Stimulated activated CD4-positive, alpha-beta T cell treated with anti-CD3 and anti-CD28 coated beads, Interleukin-4, amount 100 ng/mL, for 1 hour (primary cell): ENCODE results near the gene MSH6.
A peak's percentile ranks its signal among the peaks of the same experiment; 100 is the strongest.

Experiments used
- DNase-seq: peaks from one replicate; pipeline ENCODE4 v3.0.0-alpha.2; 2020

Gene MSH6

GRCh38 chr2:47783486-47784351 is 774 bp downstream of the MSH6 start:
- peak; percentile 67 for DNase-seq

GRCh38 chr2:47784352-47784851 is 1.5 kb downstream of the MSH6 start:
- DNase-seq = no peak

DNA sequence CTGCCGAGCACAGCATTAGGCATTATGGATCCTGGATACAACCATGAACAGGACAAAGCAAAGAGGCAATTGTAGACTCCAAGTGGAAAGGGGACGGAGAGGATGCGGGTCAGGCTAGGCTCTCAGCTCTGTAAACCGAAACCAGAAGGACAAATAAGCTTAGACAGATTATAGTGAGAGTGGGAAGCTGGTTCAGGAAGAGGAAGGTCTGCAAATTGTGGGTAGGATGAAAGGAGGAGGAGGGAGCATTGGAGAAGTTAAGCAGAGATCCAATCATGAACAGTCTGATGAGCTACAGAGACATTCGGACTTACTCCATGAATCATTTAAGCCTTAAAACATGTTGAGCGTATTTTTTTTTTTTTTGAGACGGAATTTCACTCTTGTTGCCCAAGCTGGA is 3.0 kb downstream of the MSH6 start:
- DNase-seq = no peak

GRCh38 chr2:47796090-47796697 is 13.2 kb downstream of the MSH6 start:
- no peak for DNase-seq

DNA sequence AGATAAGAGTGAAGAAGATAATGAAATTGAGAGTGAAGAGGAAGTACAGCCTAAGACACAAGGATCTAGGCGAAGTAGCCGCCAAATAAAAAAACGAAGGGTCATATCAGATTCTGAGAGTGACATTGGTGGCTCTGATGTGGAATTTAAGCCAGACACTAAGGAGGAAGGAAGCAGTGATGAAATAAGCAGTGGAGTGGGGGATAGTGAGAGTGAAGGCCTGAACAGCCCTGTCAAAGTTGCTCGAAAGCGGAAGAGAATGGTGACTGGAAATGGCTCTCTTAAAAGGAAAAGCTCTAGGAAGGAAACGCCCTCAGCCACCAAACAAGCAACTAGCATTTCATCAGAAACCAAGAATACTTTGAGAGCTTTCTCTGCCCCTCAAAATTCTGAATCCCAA is 15.7 kb downstream of the MSH6 start:
- DNase-seq = no peak

DNA sequence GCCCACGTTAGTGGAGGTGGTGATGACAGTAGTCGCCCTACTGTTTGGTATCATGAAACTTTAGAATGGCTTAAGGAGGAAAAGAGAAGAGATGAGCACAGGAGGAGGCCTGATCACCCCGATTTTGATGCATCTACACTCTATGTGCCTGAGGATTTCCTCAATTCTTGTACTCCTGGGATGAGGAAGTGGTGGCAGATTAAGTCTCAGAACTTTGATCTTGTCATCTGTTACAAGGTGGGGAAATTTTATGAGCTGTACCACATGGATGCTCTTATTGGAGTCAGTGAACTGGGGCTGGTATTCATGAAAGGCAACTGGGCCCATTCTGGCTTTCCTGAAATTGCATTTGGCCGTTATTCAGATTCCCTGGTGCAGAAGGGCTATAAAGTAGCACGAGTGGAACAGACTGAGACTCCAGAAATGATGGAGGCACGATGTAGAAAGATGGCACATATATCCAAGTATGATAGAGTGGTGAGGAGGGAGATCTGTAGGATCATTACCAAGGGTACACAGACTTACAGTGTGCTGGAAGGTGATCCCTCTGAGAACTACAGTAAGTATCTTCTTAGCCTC is 16.2 kb downstream of the MSH6 start:
- DNase-seq = no peak

GRCh38 chr2:47801118-47801517 is 18.2 kb downstream of the MSH6 start:
- no peak for DNase-seq

- DNase-seq = no peak
These were observed 20.4 kb downstream of the MSH6 start for GRCh38 chr2:47803363-47803762.

- DNase-seq = no peak
These were observed 20.8 kb downstream of the MSH6 start for GRCh38 chr2:47803770-47804169.

- DNase-seq = no peak
These were observed 22.9 kb downstream of the MSH6 start for GRCh38 chr2:47805850-47806249.

DNA sequence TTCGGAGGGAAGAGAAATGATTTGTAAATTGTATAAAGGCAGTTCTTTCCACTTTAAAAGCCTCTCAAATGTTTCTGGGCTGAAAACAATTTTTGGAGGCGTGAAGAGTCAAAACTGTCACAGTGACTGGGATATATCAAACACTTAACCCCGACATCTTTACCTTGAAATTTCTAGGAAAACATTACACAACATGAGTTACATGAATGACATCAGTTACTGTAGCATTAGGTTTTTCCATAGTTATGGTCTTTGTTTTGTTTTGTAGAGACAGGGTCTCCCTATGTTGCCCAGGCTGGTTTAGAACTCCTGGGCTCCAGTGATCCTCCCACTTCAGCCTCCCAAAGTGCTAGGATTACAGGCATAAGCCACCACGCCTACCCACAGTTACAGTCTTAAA is 25.7 kb downstream of the MSH6 start:
- DNase-seq = no peak

- no peak for DNase-seq
These were observed 27.0 kb downstream of the MSH6 start for GRCh38 chr2:47809903-47810302.

DNA sequence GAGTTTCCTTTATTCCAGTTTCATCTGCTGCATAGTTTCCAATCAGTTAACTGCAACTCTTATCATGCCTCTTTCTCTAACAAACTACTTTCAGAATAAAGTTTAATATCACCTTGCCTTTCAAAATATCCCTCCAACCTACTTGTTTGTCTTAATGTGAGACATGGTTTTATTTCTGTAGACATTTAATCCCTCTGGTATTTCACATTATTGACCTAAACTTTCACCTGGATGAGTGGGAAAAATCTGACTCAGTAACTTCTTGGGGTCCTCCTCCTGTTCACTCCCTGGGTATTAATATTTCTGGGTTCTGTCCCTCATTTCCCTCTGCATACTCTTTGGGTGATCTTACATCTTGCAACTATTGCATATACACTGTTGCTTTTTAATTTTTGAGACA is 27.9 kb downstream of the MSH6 start:
- DNase-seq = no peak

DNA sequence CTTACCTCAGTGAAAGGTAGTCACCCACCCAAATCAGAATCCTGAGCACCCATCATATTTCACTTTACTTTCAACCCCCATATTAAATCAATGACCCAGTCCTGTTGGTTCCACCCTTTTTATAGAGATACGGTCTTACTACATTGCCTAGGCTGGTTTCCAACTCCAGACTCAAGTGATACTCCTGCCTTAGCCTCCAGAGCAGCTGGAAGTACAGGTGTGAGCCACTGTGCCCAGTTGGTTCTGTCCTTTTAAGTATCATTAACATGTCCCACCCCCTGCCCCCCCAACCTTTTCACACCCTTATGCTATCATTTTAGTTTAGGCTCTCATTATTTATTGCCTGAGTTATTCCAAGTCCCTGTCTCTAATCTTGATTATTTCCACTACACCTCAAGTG is 28.7 kb downstream of the MSH6 start:
- no peak for DNase-seq

DNA sequence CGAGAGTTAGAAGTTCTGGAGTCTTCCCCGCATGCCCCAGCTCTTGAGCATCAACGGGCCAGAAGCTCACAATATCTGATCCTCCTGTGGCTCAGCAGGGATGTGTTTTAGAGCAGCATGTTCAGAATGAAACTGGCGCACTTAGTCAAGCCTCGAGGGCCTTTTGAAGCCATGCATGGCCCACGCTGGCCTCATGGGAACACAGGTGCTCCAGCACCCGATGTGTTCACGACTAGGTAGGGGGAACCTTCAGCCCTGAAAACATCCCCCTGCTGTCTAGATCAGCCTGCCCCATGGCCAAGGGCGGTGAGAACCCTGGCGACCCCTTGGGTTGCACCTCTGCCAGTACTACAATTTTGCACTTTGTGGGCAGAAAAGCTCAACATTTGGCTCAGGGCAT is 32.8 kb downstream of the MSH6 start:
- no peak for DNase-seq

- DNase-seq = no peak
These were observed 35.8 kb downstream of the MSH6 start for GRCh38 chr2:47818777-47819176.

- no peak for DNase-seq
These were observed 36.9 kb downstream of the MSH6 start for GRCh38 chr2:47819834-47820233.

DNA sequence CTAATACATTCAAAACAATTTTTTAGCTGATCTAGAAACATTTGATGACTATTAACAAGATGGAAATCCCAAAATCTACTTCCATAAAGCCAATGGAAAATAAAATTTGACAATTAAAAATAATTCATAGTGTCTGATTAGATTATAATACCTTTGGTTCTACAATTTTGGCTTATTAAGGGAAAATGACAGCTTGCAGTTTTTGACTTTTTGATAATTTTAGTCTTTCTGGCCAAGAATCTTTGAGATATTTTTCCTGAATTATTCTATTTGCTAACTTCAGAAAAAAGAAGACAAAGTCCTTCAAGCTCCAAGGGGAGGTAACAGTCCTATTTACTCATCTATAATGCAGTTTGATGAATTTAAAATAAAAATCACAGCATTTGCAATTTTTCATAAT is 39.6 kb downstream of the MSH6 start:
- DNase-seq = no peak

- DNase-seq = no peak
These were observed 50.6 kb downstream of the MSH6 start for GRCh38 chr2:47833516-47833968.

- DNase-seq = no peak
These were observed 55.3 kb downstream of the MSH6 start for GRCh38 chr2:47838249-47838648.

GRCh38 chr2:47838686-47839085 is 55.7 kb downstream of the MSH6 start:
- DNase-seq = no peak

DNA sequence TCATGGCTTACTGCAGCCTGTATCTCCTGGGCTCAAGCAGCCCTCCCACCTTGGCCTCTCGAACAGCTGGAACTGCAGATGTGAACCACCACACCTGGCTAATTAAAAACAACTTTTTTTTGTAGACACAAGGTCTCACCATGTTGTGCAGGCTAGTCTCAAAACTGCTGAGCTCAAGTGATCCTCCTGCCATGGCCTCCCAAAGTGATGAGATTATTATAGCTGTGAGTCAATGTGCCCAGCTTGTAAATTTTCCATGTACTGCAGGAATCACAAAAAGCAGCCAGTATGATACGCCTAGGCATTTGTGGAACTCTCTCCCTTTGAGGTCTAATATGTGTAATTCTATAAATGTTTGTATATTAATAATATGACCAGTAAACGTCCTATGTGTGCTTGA is 59.9 kb downstream of the MSH6 start:
- no peak for DNase-seq

- no peak for DNase-seq
These were observed 60.5 kb downstream of the MSH6 start for GRCh38 chr2:47843407-47843806.

- DNase-seq = no peak
These were observed 61.2 kb downstream of the MSH6 start for GRCh38 chr2:47844162-47844561.
